ENCODE measurements around the gene ULK3. TPM values are rescaled to one million over a fixed set of nuclear protein-coding genes. Genes with fewer than 3 reads are reported as not detected.
A peak's percentile ranks its signal among the peaks of the same experiment; 100 is the strongest.

ULK3 gene
- total RNA-seq, 1 experiment from 2014 or later: 38.9 TPM

GRCh38 chr15:74837482-74838136 is 5.3 kb downstream of the ULK3 start:
- DNase-seq (ENCODE audit: low spot score) (no peak), ATAC-seq (peak; percentile 8)
- no peaks in the 10 kb centered on the region for H3K9me3 Mint-ChIP-seq
- H3K27me3 Mint-ChIP-seq (ENCODE audit: low read depth): no peaks in the 10 kb centered on the region
- no peak overlapping the region for H3K27ac Mint-ChIP-seq
- ChIA-PET CTCF (interaction anchor here (1.2 to 4.4 kb wide), 3 partner anchors 11 to 63 kb away, joined by 3 to 26 read pairs (median 5); partner anchors contain the start of genes CPLX3 and MPI), POLR2A (interaction anchor here (0.8 kb wide), 1 partner anchor 60 kb away, joined by 3 read pairs; no protein-coding TSS in a partner anchor)
- no peak overlapping the region for H3K4me3 Mint-ChIP-seq
- TF ChIP-seq AFF4 (CRISPR knock-in tag; IDR thresholded peaks at IDR 0.05; ENCODE audit: borderline replicate concordance) (no peak), E2F1 (CRISPR knock-in tag; IDR thresholded peaks at IDR 0.05) (no peak), FOXP4 (CRISPR knock-in tag; IDR thresholded peaks at IDR 0.05) (no peak), ELF4 (CRISPR knock-in tag; IDR thresholded peaks at IDR 0.05; ENCODE audit: low read depth) (no peak), ZNF425 (CRISPR knock-in tag; conservative IDR thresholded peaks at IDR 0.05) (no peak), NFE2L1 (CRISPR knock-in tag; IDR thresholded peaks at IDR 0.05) (no peak), ZNF532 (CRISPR knock-in tag; IDR thresholded peaks at IDR 0.05; ENCODE audit: borderline replicate concordance) (no peak), ZNF423 (CRISPR knock-in tag; IDR thresholded peaks at IDR 0.05) (no peak), GTF2I (CRISPR knock-in tag; conservative IDR thresholded peaks at IDR 0.05) (no peak), ATF1 (CRISPR knock-in tag; IDR thresholded peaks at IDR 0.05) (no peak), JAZF1 (CRISPR knock-in tag; IDR thresholded peaks at IDR 0.05) (no peak), ZNF121 (CRISPR knock-in tag; IDR thresholded peaks at IDR 0.05) (no peak), E2F4 (CRISPR knock-in tag; IDR thresholded peaks at IDR 0.05; ENCODE audit: borderline replicate concordance, low read depth) (no peak), HMGA2 (CRISPR knock-in tag; IDR thresholded peaks at IDR 0.05) (no peak), USF1 (CRISPR knock-in tag; IDR thresholded peaks at IDR 0.05) (no peak), CREB1 (CRISPR knock-in tag; IDR thresholded peaks at IDR 0.05) (no peak), ATF2 (CRISPR knock-in tag; IDR thresholded peaks at IDR 0.05; ENCODE audit: borderline replicate concordance, low read depth) (no peak), MYBL2 (CRISPR knock-in tag; IDR thresholded peaks at IDR 0.05) (no peak), SP1 (CRISPR knock-in tag; conservative IDR thresholded peaks at IDR 0.05) (no peak), ZNF263 (CRISPR knock-in tag; IDR thresholded peaks at IDR 0.05; ENCODE audit: low read depth) (no peak)
- H3K4me1 Mint-ChIP-seq: peaks cover 23% of the 10 kb centered on the region
- H3K36me3 Mint-ChIP-seq: peaks cover 3% of the 10 kb centered on the region

All from WTC11 (cell line).